GM12878 (cell line): ENCODE measurements around the gene COL15A1. TPM values are rescaled to one million over a fixed set of nuclear protein-coding genes. Genes with fewer than 3 reads are reported as not detected.
"Not testable (repeated sequence)": the region's sequence is repeated elsewhere in the genome, so short reads cannot be mapped to it uniquely, and the experiment has no call there.

Experiments
- ATAC-seq: fragments of 200-7000 bp; cut with Tn5 transposase; 3 replicates; pipeline ENCODE4 v1.9.1; 2020; ENCODE audit warnings: mild to moderate bottlenecking, moderate library complexity
- BruUV-seq: library from RNA; stranded (reverse); fragments of 400-500 nt; replicated peaks from 2 replicates; lab custom pipeline; 2021; lab: Mats Ljungman, UMichigan
- CTCF ChIA-PET: fragments of 300-600 bp; sonication (Branson Sonifier 250); formaldehyde crosslinking; extraction: SDS; loops from one replicate; lab custom pipeline; 2021; ENCODE audit warnings: inconsistent platforms; lab: Yijun Ruan, JAX
- POLR2A ChIA-PET: fragments of 350-600 bp; formaldehyde crosslinking; extraction: SDS; loops from one replicate; lab custom pipeline; 2021; ENCODE audit warnings: inconsistent platforms; lab: Charles Lee
- RAD21 ChIA-PET: fragments of 300-600 bp; sonication (Branson Sonifier 250); formaldehyde crosslinking; loops from one replicate; lab custom pipeline; 2023; ENCODE audit warnings: antibody characterized with exemption; ENCODE audit not compliant: unreplicated experiment; lab: Charles Lee
- SMC1A ChIA-PET: fragments of 300-600 bp; sonication (Branson Sonifier 250); formaldehyde crosslinking; loops from one replicate; lab custom pipeline; 2023; ENCODE audit not compliant: unreplicated experiment, uncharacterized antibody; lab: Charles Lee
- DNase-seq: peaks from one replicate; pipeline ENCODE4 v3.0.0-alpha.2; 2011; ENCODE audit warnings: low read depth, low spot score
- FAIRE-seq: peaks from 3 replicates; lab custom pipeline; 2011; peaks lifted over from hg19 to GRCh38; lab: Jason Lieb, UNC
- H2AFZ ChIP-seq: 2 replicates; pipeline ENCODE4 v1.6.0; 2011; ENCODE audit warnings: low read depth, low read length, control low read depth; ENCODE audit not compliant: control insufficient read depth
- H3K27ac ChIP-seq: 2 replicates; pipeline ENCODE4 v1.5.1; 2011; ENCODE audit warnings: control low read depth; ENCODE audit not compliant: control insufficient read depth, insufficient read depth
- H3K27me3 ChIP-seq, 2 experiments: replicated peaks in 1 of 2; 2 replicates each; pipeline versions ENCODE4 v1.6.0 to v1.6.1; 2011; ENCODE audit warnings: low read length in 1 of 2; ENCODE audit not compliant: control insufficient read depth in 2 of 2, insufficient read depth in 2 of 2
- H3K36me3 ChIP-seq, 2 experiments: 2 replicates each; pipeline ENCODE4 v1.5.1; 2011; ENCODE audit warnings: low read length in 1 of 2; ENCODE audit not compliant: control insufficient read depth in 2 of 2, insufficient read depth in 2 of 2
- H3K4me1 ChIP-seq: 2 replicates; pipeline ENCODE4 v1.6.1; 2011; ENCODE audit warnings: mild to moderate bottlenecking, low read length, moderate library complexity, mixed read lengths; ENCODE audit not compliant: control insufficient read depth, insufficient read depth
- H3K4me2 ChIP-seq: 2 replicates; pipeline ENCODE4 v1.6.0; 2011; ENCODE audit warnings: control low read depth; ENCODE audit not compliant: control insufficient read depth, insufficient read depth
- H3K4me3 ChIP-seq: fragments of 200-600 bp; sonication (generic); 2 replicates; pipeline ENCODE4 v1.5.1; 2016
- H3K79me2 ChIP-seq: 2 replicates; pipeline ENCODE4 v1.6.0; 2011; ENCODE audit warnings: low read length; ENCODE audit not compliant: control insufficient read depth, insufficient read depth
- H3K9ac ChIP-seq: 2 replicates; pipeline ENCODE4 v1.8.0; 2011; ENCODE audit warnings: low read length, control low read depth, mixed read lengths; ENCODE audit not compliant: control insufficient read depth, insufficient read depth
- H3K9me3 ChIP-seq: replicated peaks from 3 replicates; pipeline ENCODE4 v1.5.1; 2011; ENCODE audit warnings: mild to moderate bottlenecking, low read length; ENCODE audit not compliant: control insufficient read depth, insufficient read depth
- H4K20me1 ChIP-seq: 2 replicates; pipeline ENCODE4 v1.6.0; 2011; ENCODE audit not compliant: control insufficient read depth, insufficient read depth
- ATF2 ChIP-seq: IDR thresholded peaks from 2 replicates; pipeline ENCODE4 v1.6.1; 2012; ENCODE audit warnings: low read length, inconsistent platforms
- ATF7 ChIP-seq: fragments of 450-650 bp; IDR thresholded peaks from 2 replicates; pipeline ENCODE4 v1.6.1; 2016; ENCODE audit warnings: low read depth, mild to moderate bottlenecking
- CEBPB ChIP-seq, 2 experiments: fragments of 150-350 bp in 1 of 2; IDR thresholded peaks; 2 replicates each; pipeline ENCODE4 v1.6.1; 2012 to 2014; ENCODE audit warnings: low read depth in 2 of 2, low read length in 2 of 2, borderline replicate concordance in 1 of 2, inconsistent platforms in 1 of 2
- GATAD2B ChIP-seq: fragments of 450-650 bp; conservative IDR thresholded peaks from 2 replicates; pipeline ENCODE4 v1.6.1; 2017; ENCODE audit warnings: low read depth, mild to moderate bottlenecking, moderate library complexity
- MYC ChIP-seq: IDR thresholded peaks from 2 replicates; pipeline ENCODE4 v1.6.1; 2011; ENCODE audit warnings: mild to moderate bottlenecking, low read length, moderate library complexity, inconsistent platforms; ENCODE audit not compliant: insufficient read depth, insufficient replicate concordance, insufficient read length, severe bottlenecking
- RCOR1 ChIP-seq: conservative IDR thresholded peaks from 2 replicates; pipeline ENCODE4 v1.6.1; 2012; ENCODE audit warnings: low read depth, low read length, improper control_type of control experiment
- REST ChIP-seq: IDR thresholded peaks from 2 replicates; pipeline ENCODE4 v1.6.1; 2012; ENCODE audit warnings: mild to moderate bottlenecking, low read depth, low read length
- SMARCA5 ChIP-seq: fragments of 450-650 bp; IDR thresholded peaks from 2 replicates; pipeline ENCODE4 v1.6.1; 2017; ENCODE audit warnings: mild to moderate bottlenecking
- WGBS: methylation state at CpG from one replicate; pipeline ENCODE4 v1.1.6; 2016; ENCODE audit warnings: low lambda C conversion rate; ENCODE audit not compliant: insufficient replicate concordance, insufficient coverage; ENCODE audit errors: missing lambda C conversion rate; 5-methylcytosine and 5-hydroxymethylcytosine counted together
- in situ Hi-C: fragments of 300-500 bp; cut with MboI; formaldehyde crosslinking; loops from 9 replicates; pipeline ENCODE4 v1.14.3; 2018; ENCODE audit warnings: mixed read lengths
- intact Hi-C: fragments of 100-400 bp; cut with micrococcal nuclease; formaldehyde crosslinking; loops from one replicate; pipeline ENCODE4 v1.14.2; 2022; ENCODE audit not compliant: unreplicated experiment
- polyA plus RNA-seq, 11 experiments: library from polyadenylated mRNA; depleted of rRNA in 4 of 11; unstranded in 6 of 11; stranded (reverse) in 5 of 11; fragments of >200 nt; fragmentation: Nextera tagmentation in 4 of 11; fragmentation: Illumina TruSeq in 1 of 11; extraction: Ambion mirVana in 4 of 11; extraction: Trizol in 1 of 11; gene quantifications; 1 replicate in 1 of 11; 2 replicates in 10 of 11; pipeline versions ENCODE4 v1.2.1 to v1.2.3, GENCODE V29; 2011 to 2016; ENCODE audit warnings: inconsistent platforms in 2 of 11, missing spikeins in 2 of 11, low read depth in 1 of 11
- total RNA-seq, 4 experiments: library from RNA; depleted of rRNA in 3 of 4; stranded (reverse); fragments of >200 nt in 3 of 4; fragmentation: Illumina TruSeq in 1 of 4; extraction: Trizol in 1 of 4; gene quantifications; 2 replicates each; pipeline versions ENCODE4 v1.2.1 to v1.2.3, GENCODE V29; 2013 to 2021

COL15A1 gene
- total and polyA plus RNA-seq, 10 of the 15 experiments (the other 5 are each of a cell fraction or from before 2014, with no cell fraction given) = 0.01 to 0.28 (median 0.06) TPM; not detected in 2

GRCh38 chr9:99008203-99008602 is 64.5 kb downstream of the COL15A1 start (continued):
- TF ChIP-seq REST (no peak), ATF7 (no peak), SMARCA5 (no peak), RCOR1 (no peak), GATAD2B (no peak), CEBPB (IDR thresholded peaks at IDR 0.05; ENCODE audit: borderline replicate concordance in 1 of 2, low read depth in 2 of 2, low read length in 2 of 2) (no peak), ATF2 (no peak), MYC (no peak)
- TF ChIP-seq, all 136 proteins: peak for 0

GRCh38 chr9:99010393-99010792 is 66.7 kb downstream of the COL15A1 start:
- H3K4me2 ChIP-seq, H3K79me2 ChIP-seq, H3K4me3 ChIP-seq, BruUV-seq, SMC1A ChIA-PET, H2AFZ ChIP-seq, H3K27ac ChIP-seq, H3K9me3 ChIP-seq, H4K20me1 ChIP-seq, H3K4me1 ChIP-seq, POLR2A ChIA-PET, FAIRE-seq, in situ Hi-C loops, intact Hi-C loops, H3K27me3 ChIP-seq, H3K9ac ChIP-seq, H3K36me3 ChIP-seq, DNase-seq, ATAC-seq, RAD21 ChIA-PET: not testable (repeated sequence)
- WGBS = 68% methylated on average over 8 of the region's 8 CpGs
- CTCF ChIA-PET = interaction anchor here (6.6 kb wide), 1 partner anchor 10 kb away, joined by 62 read pairs; no protein-coding TSS in a partner anchor
